H1 (cell line): Measurements from ENCODE around the gene TUBGCP3. TPM values are rescaled to one million over a fixed set of nuclear protein-coding genes. Genes with fewer than 3 reads are reported as not detected.

ENCODE experiments used
- polyA plus RNA-seq, 7 experiments: library from polyadenylated mRNA; depleted of rRNA in 3 of 7; stranded (reverse) in 5 of 7; unstranded in 2 of 7; fragments of >200 nt in 5 of 7; fragments of 200-250 nt in 2 of 7; gene quantifications; 1 replicate in 5 of 7; 2 replicates in 1 of 7; 4 replicates in 1 of 7; pipeline versions ENCODE4 v1.2.1 to v1.2.3, GENCODE V29; 2011 to 2013; ENCODE audit warnings: missing spikeins in 2 of 7, mixed read lengths in 2 of 7
- total RNA-seq: library from RNA; stranded (reverse); fragmentation: NEBNext Ultra II Directional; extraction: Animal tissue kit (Norgen Biotek cat#: 25700); gene quantifications from 2 replicates; pipeline ENCODE4 v1.2.1, GENCODE V29; 2021
- TF ChIP-seq, protein P1 (sequence below): IDR thresholded peaks from 2 replicates; pipeline ENCODE4 v1.6.1; 2011; ENCODE audit warnings: low read length, improper control_type of control experiment

The TUBGCP3 gene
- total and polyA plus RNA-seq, 2 of the 8 experiments (the other 6 are each of a cell fraction or from before 2014, with no cell fraction given): 27.0 to 31.7 TPM

DNA sequence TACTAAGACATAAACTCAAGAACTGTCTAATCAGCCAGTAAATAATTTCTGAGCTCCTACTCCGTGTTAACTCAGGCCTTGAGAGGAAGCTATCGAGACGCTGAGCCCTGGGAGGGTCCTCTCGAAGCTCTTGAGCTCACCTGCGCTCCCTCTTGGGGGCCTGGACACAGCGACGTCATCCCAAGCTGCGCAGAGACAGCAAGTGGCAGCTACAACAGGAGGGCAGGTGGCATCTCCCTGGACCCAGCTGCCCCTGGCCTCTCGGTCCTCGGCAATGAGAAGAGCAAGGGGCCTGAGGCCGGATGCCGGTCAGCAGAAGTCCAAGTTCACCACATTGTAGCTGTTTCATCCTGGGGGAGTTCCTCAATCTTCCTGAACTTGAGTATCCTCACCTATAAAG is 30.5 kb upstream of the TUBGCP3 start (continued):
- TF ChIP-seq, protein P1, sequence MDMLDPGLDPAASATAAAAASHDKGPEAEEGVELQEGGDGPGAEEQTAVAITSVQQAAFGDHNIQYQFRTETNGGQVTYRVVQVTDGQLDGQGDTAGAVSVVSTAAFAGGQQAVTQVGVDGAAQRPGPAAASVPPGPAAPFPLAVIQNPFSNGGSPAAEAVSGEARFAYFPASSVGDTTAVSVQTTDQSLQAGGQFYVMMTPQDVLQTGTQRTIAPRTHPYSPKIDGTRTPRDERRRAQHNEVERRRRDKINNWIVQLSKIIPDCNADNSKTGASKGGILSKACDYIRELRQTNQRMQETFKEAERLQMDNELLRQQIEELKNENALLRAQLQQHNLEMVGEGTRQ: no peak
